OCI-LY7 (cell line): Measurements from ENCODE around the gene ABCB8. TPM values are rescaled to one million over a fixed set of nuclear protein-coding genes. Genes with fewer than 3 reads are reported as not detected.

ENCODE experiments used
- BruUV-seq: library from RNA; stranded (reverse); fragments of 400-500 nt; replicated peaks from 2 replicates; lab custom pipeline; 2021; lab: Mats Ljungman, UMichigan
- CTCF ChIA-PET: fragments of 300-600 bp; sonication (Branson Sonifier 250); formaldehyde crosslinking; loops from one replicate; lab custom pipeline; 2022; ENCODE audit warnings: antibody characterized with exemption; ENCODE audit not compliant: unreplicated experiment; lab: Charles Lee
- POLR2A ChIA-PET: fragments of 300-600 bp; sonication (Branson Sonifier 250); formaldehyde crosslinking; loops from one replicate; lab custom pipeline; 2022; ENCODE audit warnings: antibody characterized with exemption; lab: Charles Lee
- DNase-seq: peaks from one replicate; pipeline ENCODE4 v3.0.0-alpha.2; 2015; ENCODE audit warnings: low spot score
- H2AFZ ChIP-seq: fragments of 200-600 bp; sonication (generic), shearing (Covaris generic); 2 replicates; pipeline ENCODE4 v1.6.1; 2014; ENCODE audit warnings: mild to moderate bottlenecking, antibody characterized with exemption, low read length, moderate library complexity
- H3K27ac ChIP-seq: fragments of 200-600 bp; sonication (generic); 2 replicates; pipeline ENCODE4 v1.5.1; 2014; ENCODE audit warnings: mixed run types, low read depth, mild to moderate bottlenecking, moderate library complexity, low read length, inconsistent platforms; ENCODE audit not compliant: poor library complexity, severe bottlenecking
- H3K36me3 ChIP-seq: fragments of 200-600 bp; sonication (generic); 2 replicates; pipeline ENCODE4 v1.6.1; 2014; ENCODE audit warnings: mild to moderate bottlenecking, antibody characterized with exemption, low read length, moderate library complexity, mixed read lengths; ENCODE audit not compliant: insufficient read depth
- H3K4me1 ChIP-seq: fragments of 200-600 bp; sonication (generic); 2 replicates; pipeline ENCODE4 v1.5.1; 2014; ENCODE audit warnings: mild to moderate bottlenecking, low read length; ENCODE audit not compliant: insufficient read depth, poor library complexity, severe bottlenecking
- H3K4me2 ChIP-seq: fragments of 200-600 bp; sonication (generic); 2 replicates; pipeline ENCODE4 v1.6.1; 2014; ENCODE audit warnings: mild to moderate bottlenecking, low read length
- H3K4me3 ChIP-seq: fragments of 200-600 bp; sonication (generic); 2 replicates; pipeline ENCODE4 v1.5.1; 2014; ENCODE audit warnings: mild to moderate bottlenecking, low read depth, low read length; ENCODE audit not compliant: poor library complexity, severe bottlenecking
- H3K79me2 ChIP-seq: fragments of 200-600 bp; sonication (generic); 2 replicates; pipeline ENCODE4 v1.6.1; 2016; ENCODE audit warnings: low read depth, mild to moderate bottlenecking, low read length, moderate library complexity, mixed read lengths; ENCODE audit not compliant: insufficient read depth
- H3K9me2 ChIP-seq: fragments of 200-600 bp; sonication (generic); 2 replicates; pipeline ENCODE4 v1.6.1; 2016; ENCODE audit warnings: mild to moderate bottlenecking, low read length, mixed read lengths; ENCODE audit not compliant: insufficient read depth
- H3K9me3 ChIP-seq: fragments of 200-600 bp; sonication (generic); 2 replicates; pipeline ENCODE4 v1.6.1; 2014; ENCODE audit warnings: mild to moderate bottlenecking, mixed run types, low read length, mixed read lengths
- H4K20me1 ChIP-seq: fragments of 200-600 bp; sonication (generic); 2 replicates; pipeline ENCODE4 v1.6.1; 2014; ENCODE audit warnings: mild to moderate bottlenecking, antibody characterized with exemption, low read length, moderate library complexity, mixed read lengths; ENCODE audit not compliant: insufficient read depth
- CTCF ChIP-seq: fragments of 200-600 bp; sonication (generic); conservative IDR thresholded peaks from 2 replicates; pipeline ENCODE4 v1.5.1; 2014; ENCODE audit warnings: mild to moderate bottlenecking, antibody characterized with exemption, low read length, moderate library complexity, mixed read lengths
- EZH2phosphoT487 ChIP-seq: fragments of 200-600 bp; sonication (generic); IDR thresholded peaks from 2 replicates; pipeline ENCODE4 v1.6.1; 2018; ENCODE audit warnings: low read depth, borderline replicate concordance, mild to moderate bottlenecking, mixed run types, antibody characterized with exemption, low read length, moderate library complexity, mixed read lengths
- intact Hi-C: fragments of 100-400 bp; cut with micrococcal nuclease; formaldehyde crosslinking; loops from one replicate; pipeline ENCODE4 v1.10.0; 2022; ENCODE audit not compliant: unreplicated experiment
- total RNA-seq, 2 experiments: library from RNA; depleted of rRNA in 1 of 2; stranded (reverse); fragments of >200 nt in 1 of 2; shearing (Covaris generic) in 1 of 2; gene quantifications; 2 replicates each; pipeline ENCODE4 v1.2.3, GENCODE V29; 2014 to 2022

Gene ABCB8
- total RNA-seq, 2 experiments from 2014 or later, result 32.0 to 64.7 TPM

- H3K36me3 ChIP-seq, result peaks cover 35% of the 10 kb centered on the region
- no peak for DNase-seq
- no peaks in the 10 kb centered on the region for H4K20me1 ChIP-seq
- H3K79me2 ChIP-seq, result peaks cover 28% of the 10 kb centered on the region
- H3K4me3 ChIP-seq, result peak overlapping the region; percentile 91
- H3K4me2 ChIP-seq, result peak overlapping the region; percentile 100
- BruUV-seq, result TSS peak; percentile 37
- H3K9me2 ChIP-seq, result no peaks in the 10 kb centered on the region
- no peaks in the 10 kb centered on the region for H3K9me3 ChIP-seq
- CTCF ChIA-PET, result interaction anchor here (0.6 kb wide), 1 partner anchor 19 kb away, joined by 3 read pairs; no protein-coding TSS in a partner anchor
- H2AFZ ChIP-seq, result no peak overlapping the region
- no peak for TF ChIP-seq EZH2phosphoT487
- TF ChIP-seq CTCF, result no peak
- H3K4me1 ChIP-seq, result peaks cover 57% of the 10 kb centered on the region
- POLR2A ChIA-PET, result interaction anchor here (0.5 kb wide), 1 partner anchor 129 kb away, joined by 3 read pairs; no protein-coding TSS in a partner anchor
- H3K27ac ChIP-seq, result peak overlapping the region; percentile 72
- intact Hi-C loops, result loop anchor here (2.0 to 10.0 kb wide), 4 partner anchors 53 to 187 kb away; partner anchors contain the start of genes ABCB8, ABCF2 and KCNH2
Observed at GRCh38 chr7:151081170-151082101, 53.2 kb downstream of the ABCB8 start.

GRCh38 chr7:151082141-151083070 is 54.2 kb downstream of the ABCB8 start:
- Histone ChIP-seq H3K27ac (peak overlapping the region; percentile 72), H2AFZ (peak overlapping the region; percentile 66; the same call in 1 of the 2 replicates), H3K4me3 (peak overlapping the region; percentile 91), H4K20me1 (no peaks in the 10 kb centered on the region), H3K9me2 (no peaks in the 10 kb centered on the region), H3K9me3 (no peaks in the 10 kb centered on the region), H3K36me3 (peaks cover 26% of the 10 kb centered on the region), H3K79me2 (peaks cover 28% of the 10 kb centered on the region), H3K4me1 (peaks cover 57% of the 10 kb centered on the region), H3K4me2 (peak overlapping the region; percentile 100)
- TF ChIP-seq CTCF (no peak), EZH2phosphoT487 (no peak)
- POLR2A ChIA-PET, result no interaction called here
- no peak for DNase-seq
- BruUV-seq, result no TSS peak
- intact Hi-C loops, result loop anchor here (5.0 to 10.0 kb wide), 3 partner anchors 108 to 188 kb away; partner anchors contain the start of genes ABCF2 and KCNH2
- CTCF ChIA-PET, result interaction anchor here (1.1 kb wide), 1 partner anchor 11 kb away, joined by 3 read pairs; no protein-coding TSS in a partner anchor
